ENCODE data around the gene SMG6.

- TF ChIP-seq POLR2A (IDR thresholded peaks at IDR 0.05) = no peak
- TF ChIP-seq CTCF (IDR thresholded peaks at IDR 0.05) = no peak
- TF ChIP-seq EP300 (IDR thresholded peaks at IDR 0.05) = no peak
- TF ChIP-seq POLR2AphosphoS5 (IDR thresholded peaks at IDR 0.05) = no peak
These were observed 128.3 kb downstream of the SMG6 start for GRCh38 chr17:2175294-2175628.

Data from upper lobe of left lung (tissue), 4 donors.